WI38 (cell line): ENCODE results near the gene CHRNA1.
A peak's percentile ranks its signal among the peaks of the same experiment; 100 is the strongest.

Experiments used
- H3K4me3 ChIP-seq: 2 replicates; pipeline ENCODE4 v1.5.1; 2011; ENCODE audit warnings: low read depth, mild to moderate bottlenecking, control low read depth, low read length
- TF ChIP-seq, protein P1 (sequence below): IDR thresholded peaks from 2 replicates; pipeline ENCODE4 v1.5.1; 2012; ENCODE audit warnings: low read depth, mild to moderate bottlenecking, control low read depth, low read length

Gene CHRNA1

DNA sequence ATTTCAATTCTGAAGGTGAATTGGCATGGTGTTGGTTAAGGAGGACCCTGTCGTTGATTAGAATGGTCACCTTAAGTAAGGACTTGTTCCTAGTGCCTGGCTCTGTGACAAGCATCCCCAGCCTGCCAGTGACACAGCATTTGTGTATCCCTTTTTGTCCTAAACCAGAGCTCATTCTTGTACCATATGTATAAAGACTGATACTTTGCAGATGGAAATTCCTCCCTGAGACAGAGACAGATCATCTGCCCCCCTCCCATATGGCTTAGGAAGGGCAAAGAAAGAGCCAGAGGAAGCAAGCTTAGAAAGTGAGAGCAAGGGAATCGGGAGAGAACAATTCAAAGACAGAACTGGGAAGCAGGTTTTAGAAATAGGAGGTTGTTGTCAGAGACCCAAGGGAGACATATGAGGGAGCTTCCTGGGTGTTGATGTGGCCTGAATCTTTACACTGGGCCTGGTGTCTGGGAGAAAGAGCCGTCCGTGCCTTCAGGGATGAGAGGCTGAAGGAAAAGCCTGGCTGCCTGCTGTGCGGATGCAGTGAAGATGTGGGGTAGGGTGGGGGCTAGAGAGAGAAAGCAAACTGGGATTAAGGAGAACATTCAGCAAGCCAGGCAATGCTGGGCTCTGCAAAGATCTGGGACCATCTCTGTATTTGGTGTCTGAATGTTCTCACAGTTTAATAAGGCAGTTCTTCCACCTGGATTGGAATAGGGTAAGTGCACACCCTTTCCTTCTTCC, 13.2 kb upstream of the CHRNA1 start:
- H3K4me3 ChIP-seq: no peak overlapping the region
- TF ChIP-seq, protein P1, sequence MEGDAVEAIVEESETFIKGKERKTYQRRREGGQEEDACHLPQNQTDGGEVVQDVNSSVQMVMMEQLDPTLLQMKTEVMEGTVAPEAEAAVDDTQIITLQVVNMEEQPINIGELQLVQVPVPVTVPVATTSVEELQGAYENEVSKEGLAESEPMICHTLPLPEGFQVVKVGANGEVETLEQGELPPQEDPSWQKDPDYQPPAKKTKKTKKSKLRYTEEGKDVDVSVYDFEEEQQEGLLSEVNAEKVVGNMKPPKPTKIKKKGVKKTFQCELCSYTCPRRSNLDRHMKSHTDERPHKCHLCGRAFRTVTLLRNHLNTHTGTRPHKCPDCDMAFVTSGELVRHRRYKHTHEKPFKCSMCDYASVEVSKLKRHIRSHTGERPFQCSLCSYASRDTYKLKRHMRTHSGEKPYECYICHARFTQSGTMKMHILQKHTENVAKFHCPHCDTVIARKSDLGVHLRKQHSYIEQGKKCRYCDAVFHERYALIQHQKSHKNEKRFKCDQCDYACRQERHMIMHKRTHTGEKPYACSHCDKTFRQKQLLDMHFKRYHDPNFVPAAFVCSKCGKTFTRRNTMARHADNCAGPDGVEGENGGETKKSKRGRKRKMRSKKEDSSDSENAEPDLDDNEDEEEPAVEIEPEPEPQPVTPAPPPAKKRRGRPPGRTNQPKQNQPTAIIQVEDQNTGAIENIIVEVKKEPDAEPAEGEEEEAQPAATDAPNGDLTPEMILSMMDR: no peak

DNA sequence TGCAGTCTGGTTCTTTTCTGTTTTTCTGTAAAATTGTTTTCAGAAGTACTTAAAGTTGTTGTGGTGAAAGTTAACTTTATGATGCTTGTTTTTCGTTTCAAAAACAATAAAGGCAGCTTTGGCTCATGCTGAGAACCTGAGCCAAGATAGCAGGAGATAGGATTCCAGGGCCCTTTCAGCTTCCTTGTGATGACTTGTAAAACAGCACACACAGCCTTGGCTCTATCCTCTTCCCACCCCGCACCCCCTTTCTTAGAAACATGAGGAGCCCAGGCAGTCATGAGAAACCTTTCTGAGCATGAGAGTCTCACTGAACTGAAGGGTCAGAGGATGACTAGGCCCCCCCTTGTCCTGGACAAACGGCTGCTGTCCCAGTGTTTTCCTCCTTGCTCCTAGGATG, 12.4 kb upstream of the CHRNA1 start:
- no peak overlapping the region for H3K4me3 ChIP-seq
- TF ChIP-seq, protein P1: no peak

GRCh38 chr2:174776223-174776622, 12.0 kb upstream of the CHRNA1 start:
- TF ChIP-seq, protein P1: peak; percentile 18
- H3K4me3 ChIP-seq: no peak overlapping the region

- TF ChIP-seq, protein P1: no peak
Measured at GRCh38 chr2:174775571-174775980, 11.3 kb upstream of the CHRNA1 start.

DNA sequence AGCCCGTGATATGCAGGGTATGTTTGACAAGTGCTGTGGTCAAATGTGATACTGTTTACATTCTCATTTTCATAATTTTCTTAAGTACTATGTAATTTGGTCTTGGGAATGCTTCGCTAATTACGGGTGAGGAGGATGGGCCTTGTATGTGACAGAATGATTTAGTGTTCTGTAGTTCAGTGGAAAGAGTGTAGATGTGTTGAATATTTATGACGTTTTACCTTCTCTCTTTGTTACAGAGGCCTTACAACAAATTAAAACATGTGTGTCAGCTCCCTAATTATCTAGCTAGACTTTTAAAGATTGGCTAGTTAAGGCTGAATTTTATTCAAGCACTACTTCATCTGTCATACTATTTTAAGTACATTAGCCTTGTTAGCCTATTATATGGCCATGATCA, 10.6 kb upstream of the CHRNA1 start:
- H3K4me3 ChIP-seq: no peak overlapping the region
- TF ChIP-seq, protein P1: no peak

More at GRCh38 chr2:174775571-174775980, 11.3 kb upstream of the CHRNA1 start:
- no peak overlapping the region for H3K4me3 ChIP-seq

DNA sequence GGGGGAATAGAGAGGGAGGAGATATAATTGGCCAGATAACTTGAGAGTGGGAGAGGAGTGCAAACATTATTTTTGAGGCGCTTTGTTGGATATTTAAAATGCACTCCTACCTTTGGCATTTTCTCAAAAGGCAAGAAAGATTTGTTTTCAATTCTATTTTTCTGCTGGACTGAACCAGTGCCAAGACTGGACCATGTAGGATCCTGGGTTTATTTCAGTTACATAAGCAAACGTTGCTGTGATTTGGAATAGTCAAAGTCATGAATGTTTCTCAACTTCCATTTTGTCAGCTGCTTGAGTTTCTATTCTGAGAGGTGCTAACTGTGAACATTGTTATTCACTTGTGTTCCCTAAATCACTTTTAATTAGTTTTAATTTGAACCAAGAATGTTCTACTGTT, 8.9 kb upstream of the CHRNA1 start:
- TF ChIP-seq, protein P1: no peak

GRCh38 chr2:174772472-174772801, 8.2 kb upstream of the CHRNA1 start:
- TF ChIP-seq, protein P1: no peak
- no peak overlapping the region for H3K4me3 ChIP-seq

More for the DNA sequence above, 8.9 kb upstream of the CHRNA1 start:
- H3K4me3 ChIP-seq: no peak overlapping the region
